ENCODE measurements around the gene OCIAD2.
"Not testable (repeated sequence)": the region's sequence is repeated elsewhere in the genome, so short reads cannot be mapped to it uniquely, and the experiment has no call there.

DNA sequence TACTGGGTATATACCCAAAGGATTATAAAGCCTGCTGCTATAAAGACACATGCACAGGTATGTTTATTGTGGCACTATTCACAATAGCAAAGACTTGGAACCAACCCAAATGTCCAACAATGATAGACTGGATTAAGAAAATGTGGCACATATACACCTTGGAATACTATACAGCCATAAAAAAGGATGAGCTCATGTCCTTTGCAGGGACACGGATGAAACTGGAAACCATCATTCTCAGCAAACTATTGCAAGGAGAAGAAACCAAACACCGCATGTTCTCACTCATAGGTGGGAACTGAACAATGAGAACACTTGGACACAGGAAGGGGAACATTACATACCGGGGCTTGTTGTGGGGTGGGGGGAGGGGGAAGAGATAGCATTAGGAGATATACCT, 16.8 kb downstream of the OCIAD2 start:
- TF ChIP-seq, protein P1, sequence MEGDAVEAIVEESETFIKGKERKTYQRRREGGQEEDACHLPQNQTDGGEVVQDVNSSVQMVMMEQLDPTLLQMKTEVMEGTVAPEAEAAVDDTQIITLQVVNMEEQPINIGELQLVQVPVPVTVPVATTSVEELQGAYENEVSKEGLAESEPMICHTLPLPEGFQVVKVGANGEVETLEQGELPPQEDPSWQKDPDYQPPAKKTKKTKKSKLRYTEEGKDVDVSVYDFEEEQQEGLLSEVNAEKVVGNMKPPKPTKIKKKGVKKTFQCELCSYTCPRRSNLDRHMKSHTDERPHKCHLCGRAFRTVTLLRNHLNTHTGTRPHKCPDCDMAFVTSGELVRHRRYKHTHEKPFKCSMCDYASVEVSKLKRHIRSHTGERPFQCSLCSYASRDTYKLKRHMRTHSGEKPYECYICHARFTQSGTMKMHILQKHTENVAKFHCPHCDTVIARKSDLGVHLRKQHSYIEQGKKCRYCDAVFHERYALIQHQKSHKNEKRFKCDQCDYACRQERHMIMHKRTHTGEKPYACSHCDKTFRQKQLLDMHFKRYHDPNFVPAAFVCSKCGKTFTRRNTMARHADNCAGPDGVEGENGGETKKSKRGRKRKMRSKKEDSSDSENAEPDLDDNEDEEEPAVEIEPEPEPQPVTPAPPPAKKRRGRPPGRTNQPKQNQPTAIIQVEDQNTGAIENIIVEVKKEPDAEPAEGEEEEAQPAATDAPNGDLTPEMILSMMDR (IDR thresholded peaks at IDR 0.05 in 2 of 3, conservative IDR thresholded peaks at IDR 0.05 in 1 of 3; ENCODE audit: borderline replicate concordance in 1 of 3, insufficient read depth in 1 of 3, low read depth in 2 of 3, low read length in 2 of 3) = not testable (repeated sequence)
- not testable (repeated sequence) for TF ChIP-seq POLR2AphosphoS5 (IDR thresholded peaks at IDR 0.05; ENCODE audit: low read depth, low read length); SRF (IDR thresholded peaks at IDR 0.05; ENCODE audit: low read depth); EZH2 (IDR thresholded peaks at IDR 0.05); ZFX (IDR thresholded peaks at IDR 0.05); POLR2A (IDR thresholded peaks at IDR 0.05; ENCODE audit: borderline replicate concordance, extremely low read depth, insufficient read depth, insufficient read length); EZH2phosphoT487 (IDR thresholded peaks at IDR 0.05; ENCODE audit: borderline replicate concordance); TCF7L2 (IDR thresholded peaks at IDR 0.05; ENCODE audit: borderline replicate concordance, extremely low read depth, insufficient read depth, insufficient read length); REST (IDR thresholded peaks at IDR 0.05; ENCODE audit: low read depth); SIN3A (IDR thresholded peaks at IDR 0.05; ENCODE audit: low read depth); MAX (IDR thresholded peaks at IDR 0.05); YY1 (IDR thresholded peaks at IDR 0.05; ENCODE audit: extremely low read depth, insufficient replicate concordance, low read depth, low read length); JUND (IDR thresholded peaks at IDR 0.05)
- TF ChIP-seq, protein P2, sequence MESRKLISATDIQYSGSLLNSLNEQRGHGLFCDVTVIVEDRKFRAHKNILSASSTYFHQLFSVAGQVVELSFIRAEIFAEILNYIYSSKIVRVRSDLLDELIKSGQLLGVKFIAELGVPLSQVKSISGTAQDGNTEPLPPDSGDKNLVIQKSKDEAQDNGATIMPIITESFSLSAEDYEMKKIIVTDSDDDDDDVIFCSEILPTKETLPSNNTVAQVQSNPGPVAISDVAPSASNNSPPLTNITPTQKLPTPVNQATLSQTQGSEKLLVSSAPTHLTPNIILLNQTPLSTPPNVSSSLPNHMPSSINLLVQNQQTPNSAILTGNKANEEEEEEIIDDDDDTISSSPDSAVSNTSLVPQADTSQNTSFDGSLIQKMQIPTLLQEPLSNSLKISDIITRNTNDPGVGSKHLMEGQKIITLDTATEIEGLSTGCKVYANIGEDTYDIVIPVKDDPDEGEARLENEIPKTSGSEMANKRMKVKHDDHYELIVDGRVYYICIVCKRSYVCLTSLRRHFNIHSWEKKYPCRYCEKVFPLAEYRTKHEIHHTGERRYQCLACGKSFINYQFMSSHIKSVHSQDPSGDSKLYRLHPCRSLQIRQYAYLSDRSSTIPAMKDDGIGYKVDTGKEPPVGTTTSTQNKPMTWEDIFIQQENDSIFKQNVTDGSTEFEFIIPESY (IDR thresholded peaks at IDR 0.05; ENCODE audit: extremely low read depth, insufficient replicate concordance, low read length) = not testable (repeated sequence)
